Endometrial microvascular endothelial cells (primary cell): ENCODE data around the gene PCSK2. TPM values are rescaled to one million over a fixed set of nuclear protein-coding genes. Genes with fewer than 3 reads are reported as not detected.

Source experiments
- in situ Hi-C: cut with HindIII; loops from 2 replicates; pipeline ENCODE4 v1.10.0; 2017; ENCODE audit warnings: low sequenced_read_pairs, low pct_unique_long_range_greater_than_20kb; ENCODE audit errors: inconsistent ontology term
- total RNA-seq: library from RNA; depleted of rRNA; stranded (reverse); fragments of >200 nt; gene quantifications from one replicate; pipeline ENCODE4 v1.2.3, GENCODE V29; 2015; ENCODE audit errors: inconsistent ontology term

The PCSK2 gene
- total RNA-seq, 1 donor from 2014 or later: not detected

DNA sequence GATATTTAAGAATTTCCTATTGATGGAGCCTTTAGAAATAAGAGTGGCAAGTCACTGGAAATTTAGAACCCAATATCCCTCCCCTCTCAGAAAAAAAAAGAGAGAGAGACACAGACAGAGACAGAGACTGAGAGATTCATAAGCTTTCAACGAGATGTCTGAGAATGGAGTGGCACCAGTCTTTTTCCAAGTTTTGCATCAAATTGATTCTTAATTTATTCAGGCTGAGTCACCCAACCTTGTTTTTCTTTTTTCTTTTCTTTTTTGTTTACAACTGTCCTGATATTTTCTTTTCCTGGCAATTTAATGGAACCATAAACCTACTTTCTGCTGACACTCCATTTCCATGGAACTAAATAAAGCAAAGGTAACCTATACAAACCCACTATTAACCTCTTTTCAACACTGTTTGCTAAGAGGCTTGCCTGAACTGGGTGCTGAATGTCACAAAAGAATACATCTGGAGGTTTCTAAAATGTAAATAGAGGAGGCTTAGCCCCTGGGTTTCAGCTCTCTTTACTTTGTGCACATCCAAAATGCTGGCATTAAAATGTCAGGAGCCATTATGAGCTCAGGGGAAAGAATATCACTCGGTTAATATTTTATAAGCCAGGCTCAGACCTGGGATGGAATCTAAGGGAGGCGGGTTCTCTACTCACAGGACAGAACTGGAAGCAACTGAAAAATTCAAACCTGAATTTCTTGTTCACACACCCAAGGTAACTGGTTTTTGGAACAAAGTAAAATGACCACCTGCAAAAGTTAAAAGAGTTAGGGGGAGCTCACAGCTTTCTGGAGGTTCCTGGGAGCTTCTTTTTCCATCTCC is 203.5 kb downstream of the PCSK2 start:
- in situ Hi-C loops: no loop called here

GRCh38 chr20:17431621-17432364 is 205.0 kb downstream of the PCSK2 start:
- in situ Hi-C loops: no loop called here

- in situ Hi-C loops: no loop called here
Measured at GRCh38 chr20:17436664-17437063, 209.8 kb downstream of the PCSK2 start.

DNA sequence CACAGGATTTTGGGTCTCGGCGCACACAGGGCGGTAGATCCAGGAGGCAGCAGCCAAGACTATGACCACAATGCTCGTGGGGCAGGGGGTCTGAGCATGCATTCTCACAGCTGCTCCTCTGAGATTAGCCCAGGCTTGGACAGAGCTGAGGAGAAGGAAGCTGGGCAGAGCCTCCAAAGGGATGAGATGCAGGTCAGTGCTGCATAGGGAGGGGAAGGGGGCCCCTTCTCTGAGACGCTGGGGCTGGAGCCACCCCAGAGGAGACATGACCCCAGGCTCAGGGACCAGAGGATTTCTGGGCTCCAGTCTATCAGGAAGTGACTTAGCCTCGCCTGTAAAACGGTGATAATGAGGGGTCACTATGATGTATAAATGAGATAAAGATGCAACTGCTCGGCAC is 210.4 kb downstream of the PCSK2 start:
- in situ Hi-C loops: no loop called here

DNA sequence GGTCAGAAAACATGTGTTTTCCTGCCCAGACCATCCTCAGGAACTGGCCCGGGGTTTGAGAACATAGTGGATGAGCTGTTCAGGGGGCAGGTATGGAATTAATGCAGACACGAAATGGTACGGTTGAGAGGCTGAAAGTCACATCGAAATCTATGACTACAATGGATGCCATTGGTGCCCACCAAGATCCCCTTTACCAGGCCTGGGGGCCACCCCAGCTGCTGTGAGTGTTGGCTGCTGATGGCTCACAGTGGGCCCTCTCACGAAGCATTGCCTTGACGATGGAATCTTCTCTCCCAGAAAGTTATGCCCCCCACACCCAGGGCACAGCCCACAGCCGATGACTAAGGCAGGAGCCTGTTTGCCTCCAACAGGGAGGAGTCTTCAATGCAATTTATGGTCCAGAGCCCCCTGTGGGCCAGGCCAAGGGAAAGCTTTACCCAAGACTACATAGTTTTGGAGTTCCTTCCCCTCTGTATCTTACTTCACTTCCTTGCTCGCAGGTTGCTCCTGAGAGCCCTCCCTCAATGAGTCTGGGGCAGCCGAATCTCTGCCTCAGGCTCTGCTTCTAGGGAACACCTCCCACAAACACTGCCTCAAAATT is 211.7 kb downstream of the PCSK2 start:
- in situ Hi-C loops: no loop called here

DNA sequence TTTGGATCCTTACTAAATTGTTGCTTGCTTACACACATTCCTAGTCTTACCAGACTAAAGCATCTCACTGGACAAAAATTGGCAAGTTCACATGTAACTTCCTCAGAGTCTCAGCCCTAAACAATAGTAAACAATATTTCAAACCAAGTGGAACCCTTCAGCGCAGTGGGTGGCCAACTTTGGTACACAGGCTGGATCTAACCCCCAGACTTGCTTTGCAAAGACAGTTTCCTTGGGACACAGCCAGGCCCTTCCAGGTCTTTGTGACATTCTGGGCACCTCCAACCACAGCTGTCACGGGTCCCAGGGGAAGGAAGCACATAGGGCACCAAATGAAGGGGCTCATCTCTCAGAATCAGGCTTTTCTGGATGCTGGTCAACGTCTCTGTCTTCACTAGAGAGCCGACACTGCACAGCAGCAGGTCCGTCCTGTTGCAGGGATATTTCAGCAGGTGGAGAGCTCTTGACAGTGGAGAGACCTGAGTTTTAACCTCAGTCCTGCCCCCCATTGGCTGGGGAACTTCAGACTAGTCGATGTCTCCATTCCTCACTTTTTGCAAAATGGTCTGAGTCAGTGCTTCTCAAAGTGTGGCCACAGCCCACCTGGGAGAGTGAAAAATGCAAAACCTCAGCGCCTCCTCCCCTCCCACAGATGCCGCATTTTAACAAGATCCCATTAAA is 212.9 kb downstream of the PCSK2 start:
- in situ Hi-C loops: no loop called here

GRCh38 chr20:17441745-17442144 is 214.9 kb downstream of the PCSK2 start:
- in situ Hi-C loops: no loop called here

DNA sequence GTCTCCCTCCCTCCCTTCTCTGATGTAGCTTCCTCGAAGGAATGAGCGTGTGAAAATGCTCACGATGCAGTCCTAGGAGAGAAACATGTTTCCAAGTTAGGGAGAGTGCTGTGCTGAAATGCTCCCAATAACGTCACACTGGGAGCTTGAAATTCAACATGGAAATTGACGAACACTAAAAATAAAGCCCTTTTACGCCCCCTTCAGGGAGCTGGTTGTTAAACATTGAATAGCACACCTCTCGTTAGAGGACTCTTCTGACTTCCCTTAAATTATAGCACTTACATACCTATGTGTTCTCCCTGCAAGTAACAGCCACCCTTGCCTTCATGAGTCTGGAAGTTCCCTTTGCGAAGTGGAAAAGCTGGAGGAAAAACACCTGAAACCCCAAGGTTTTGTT is 215.7 kb downstream of the PCSK2 start:
- in situ Hi-C loops: no loop called here

DNA sequence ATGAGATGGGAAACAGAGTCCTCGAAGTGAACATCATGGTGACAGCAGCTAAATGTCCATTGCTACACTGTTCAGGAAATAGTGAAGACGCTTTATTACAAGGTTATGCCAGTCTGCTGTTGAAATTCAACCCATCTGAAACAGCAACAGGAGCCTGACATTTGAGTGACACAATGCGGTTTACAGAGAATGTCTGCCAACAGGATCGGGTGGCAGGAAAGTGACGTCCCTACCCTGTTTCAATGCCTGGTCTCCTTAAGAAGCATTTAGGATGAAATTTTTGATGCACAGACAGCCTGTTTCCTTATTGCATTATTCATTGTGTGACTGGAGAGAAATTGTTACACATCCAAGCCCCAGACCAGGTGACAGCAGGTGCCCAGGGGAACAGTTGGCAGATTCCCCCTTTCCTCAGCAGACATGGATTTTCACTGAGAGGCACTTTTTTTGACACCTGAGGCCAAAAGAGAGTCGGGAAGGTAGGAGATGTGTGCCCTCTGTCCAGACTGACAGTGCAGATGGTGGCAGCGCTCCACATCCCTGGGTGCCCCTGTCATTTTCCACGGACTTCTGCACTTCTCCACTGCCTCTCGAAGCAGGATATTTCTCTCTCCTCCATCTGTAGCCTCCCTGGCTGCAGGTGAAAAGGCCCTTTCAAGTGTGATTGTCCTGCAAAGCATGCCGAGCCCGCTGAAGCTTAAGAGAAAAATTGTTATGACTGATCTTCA is 216.5 kb downstream of the PCSK2 start:
- in situ Hi-C loops: no loop called here

- in situ Hi-C loops: no loop called here
Measured at GRCh38 chr20:17444091-17444490, 217.3 kb downstream of the PCSK2 start.

DNA sequence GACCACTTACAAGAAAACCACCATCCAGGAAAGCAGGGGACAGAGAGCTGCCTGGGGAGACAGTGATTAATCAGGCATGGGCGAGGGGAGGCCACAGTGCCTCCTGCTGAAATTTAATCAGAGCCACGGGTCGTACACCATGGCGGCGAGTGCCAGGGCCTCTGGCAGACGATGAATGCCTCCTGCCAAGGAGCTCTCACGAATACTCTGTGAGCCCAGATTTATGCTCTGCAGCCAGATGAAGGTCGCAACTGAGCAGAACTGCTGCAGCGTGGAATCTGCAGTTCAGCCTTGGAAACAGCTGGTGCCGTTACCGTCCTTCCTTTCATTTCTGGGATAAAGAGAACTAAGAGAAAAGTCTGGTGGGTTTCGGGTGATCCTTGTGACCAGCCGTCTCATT is 218.7 kb downstream of the PCSK2 start:
- in situ Hi-C loops: no loop called here

GRCh38 chr20:17446171-17446570 is 219.3 kb downstream of the PCSK2 start:
- in situ Hi-C loops: no loop called here

GRCh38 chr20:17448071-17448470 is 221.2 kb downstream of the PCSK2 start:
- in situ Hi-C loops: no loop called here

DNA sequence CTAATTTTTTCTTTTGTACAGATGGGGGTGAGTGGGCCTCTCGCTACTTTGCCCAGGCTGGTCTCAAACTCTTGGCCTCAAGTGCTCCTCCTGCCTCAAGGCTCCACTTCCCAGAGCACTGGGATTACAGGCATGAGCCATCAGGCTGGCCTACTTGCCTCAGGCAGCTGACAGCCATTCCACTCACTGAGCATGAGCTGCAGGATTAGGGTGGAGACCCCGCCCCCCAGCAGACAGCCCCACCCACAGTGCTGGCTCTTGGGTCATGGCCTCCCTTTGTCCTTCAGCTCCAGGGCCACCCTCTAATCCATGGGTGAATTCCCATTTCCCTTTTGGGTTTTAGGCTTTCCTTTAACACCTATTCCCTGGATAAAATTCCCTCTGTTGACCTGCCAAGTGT is 222.2 kb downstream of the PCSK2 start:
- in situ Hi-C loops: no loop called here

GRCh38 chr20:17452441-17452840 is 225.6 kb downstream of the PCSK2 start:
- in situ Hi-C loops: no loop called here

- in situ Hi-C loops: no loop called here
Measured at GRCh38 chr20:17453592-17453991, 226.8 kb downstream of the PCSK2 start.

DNA sequence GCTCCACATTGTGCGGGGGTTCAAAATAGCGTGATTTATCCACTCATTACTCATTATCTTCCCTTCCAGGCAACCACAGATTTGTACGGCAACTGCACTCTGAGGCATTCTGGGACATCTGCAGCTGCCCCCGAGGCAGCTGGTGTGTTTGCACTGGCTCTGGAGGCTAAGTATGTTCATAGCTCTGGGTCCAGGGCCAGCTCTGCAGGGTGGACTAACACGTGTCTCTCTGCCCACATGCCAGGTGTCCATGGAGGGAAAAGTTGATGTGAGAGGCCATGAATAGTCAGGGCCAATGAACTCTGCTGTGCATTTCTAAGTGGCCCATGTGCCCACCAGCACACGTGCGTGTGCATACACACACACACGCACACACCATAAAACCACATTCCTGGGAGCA is 229.4 kb downstream of the PCSK2 start:
- in situ Hi-C loops: no loop called here

GRCh38 chr20:17457079-17457478 is 230.2 kb downstream of the PCSK2 start:
- in situ Hi-C loops: no loop called here
